OCI-LY7 (cell line): Measurements from ENCODE around the gene CFAP157.

Experiments used
- CTCF ChIP-seq: fragments of 200-600 bp; sonication (generic); conservative IDR thresholded peaks from 2 replicates; pipeline ENCODE4 v1.5.1; 2014; ENCODE audit warnings: mild to moderate bottlenecking, antibody characterized with exemption, low read length, moderate library complexity, mixed read lengths
- EZH2phosphoT487 ChIP-seq: fragments of 200-600 bp; sonication (generic); IDR thresholded peaks from 2 replicates; pipeline ENCODE4 v1.6.1; 2018; ENCODE audit warnings: low read depth, borderline replicate concordance, mild to moderate bottlenecking, mixed run types, antibody characterized with exemption, low read length, moderate library complexity, mixed read lengths

DNA sequence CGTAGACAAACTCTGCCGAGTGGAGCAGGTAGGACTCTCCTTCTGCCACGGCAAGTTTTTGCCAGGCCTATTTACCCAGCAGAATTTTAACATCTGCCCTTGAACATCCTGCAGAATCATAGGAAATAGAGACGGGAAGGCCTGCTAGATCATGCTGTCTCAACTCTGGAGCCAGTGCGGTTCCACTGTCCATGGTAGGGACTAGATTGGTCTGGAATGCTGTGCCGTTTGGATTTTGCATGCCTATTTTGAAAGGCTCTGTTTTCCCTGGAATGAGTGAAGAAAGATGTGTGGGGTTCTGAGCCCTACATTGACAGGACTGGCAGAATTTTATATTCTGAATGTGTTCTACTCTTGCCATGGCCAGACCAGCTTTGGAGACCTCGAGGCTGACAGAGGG lies 33.6 kb upstream of the CFAP157 start:
- TF ChIP-seq EZH2phosphoT487 (no peak), CTCF (no peak)
